ENCODE data around the gene TIMM29.
A peak's percentile ranks its signal among the peaks of the same experiment; 100 is the strongest.

TIMM29 gene

DNA sequence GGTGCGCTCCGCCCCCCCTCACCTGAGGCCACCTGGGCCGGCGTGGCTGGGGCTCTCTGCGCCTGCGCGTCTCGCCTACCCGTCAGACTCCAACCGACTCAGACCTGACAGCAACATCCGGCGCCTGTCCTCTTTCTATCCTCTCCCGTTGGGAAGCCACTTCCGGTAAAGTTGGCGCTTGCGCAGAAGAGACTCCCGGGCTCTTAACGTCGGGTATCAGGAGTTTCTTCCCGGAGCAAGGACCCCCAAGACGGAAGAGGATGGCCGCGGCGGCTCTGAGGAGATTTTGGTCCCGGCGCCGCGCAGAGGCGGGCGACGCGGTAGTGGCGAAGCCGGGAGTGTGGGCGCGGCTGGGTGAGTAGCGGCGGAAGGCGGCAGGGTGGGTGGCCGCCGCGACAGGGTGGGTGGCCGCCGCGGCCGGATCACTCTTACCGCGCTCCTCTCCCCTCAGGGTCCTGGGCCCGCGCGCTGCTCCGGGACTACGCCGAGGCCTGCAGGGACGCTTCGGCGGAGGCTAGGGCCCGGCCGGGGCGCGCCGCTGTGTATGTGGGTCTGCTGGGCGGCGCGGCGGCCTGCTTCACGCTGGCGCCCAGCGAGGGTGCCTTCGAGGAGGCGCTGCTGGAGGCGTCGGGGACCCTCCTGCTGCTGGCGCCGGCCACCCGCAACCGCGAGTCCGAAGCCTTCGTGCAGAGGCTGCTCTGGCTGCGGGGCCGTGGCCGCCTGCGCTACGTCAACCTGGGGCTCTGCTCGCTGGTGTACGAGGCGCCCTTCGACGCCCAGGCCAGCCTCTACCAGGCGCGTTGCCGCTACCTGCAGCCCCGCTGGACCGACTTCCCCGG is at the start of gene TIMM29, which contains the start of gene YIPF2:
TIMM29 (plus strand) TSS at position 249 of the 839 bp plus-strand sequence; CDS start at position 261, 12 bp downstream.
YIPF2 (minus strand) TSS at position 77 of the 839 bp plus-strand sequence. CDS start 229 bp downstream, outside the sequence.
- DNase-seq (ENCODE audit: insufficient read length, low spot score) (peak; percentile 98), FAIRE-seq (peak; percentile 94)

DNA sequence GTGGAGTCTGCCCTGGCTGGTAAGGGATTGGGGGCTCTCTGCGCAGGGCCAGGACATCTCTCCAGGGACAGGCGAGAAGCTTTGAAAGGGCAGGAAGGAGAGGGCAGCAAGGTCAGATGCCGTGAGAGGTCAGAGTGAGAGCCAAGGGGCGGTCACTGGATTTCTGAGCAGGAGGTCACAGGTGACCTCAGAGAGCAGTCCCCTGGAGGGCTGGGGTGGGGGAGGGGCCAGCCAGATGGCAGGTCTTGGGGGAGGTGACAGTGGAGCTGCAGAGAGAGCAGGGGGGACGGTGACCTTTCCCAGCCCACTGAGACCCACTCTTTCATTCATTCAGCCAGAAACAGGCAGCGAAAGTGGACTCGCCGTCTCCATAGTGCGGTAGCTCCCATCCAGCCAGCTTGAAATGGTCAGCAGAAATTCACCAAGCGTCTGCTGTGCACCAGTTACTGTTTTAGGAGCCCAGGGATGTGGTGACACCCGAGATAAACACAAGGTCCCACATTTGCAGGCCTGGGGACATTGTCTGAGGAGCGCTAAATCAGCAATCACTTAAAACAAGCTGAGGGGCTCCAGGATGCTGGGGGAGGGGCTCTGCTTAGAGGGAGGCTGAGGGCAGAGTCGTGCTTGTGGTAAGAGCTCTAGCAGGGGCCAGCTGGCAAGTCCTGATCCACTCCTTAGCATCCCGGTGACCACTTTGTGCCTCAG is 47.1 kb upstream of the TIMM29 start:
- DNase-seq (ENCODE audit: insufficient read length, low spot score) (no peak), FAIRE-seq (no peak)

DNA sequence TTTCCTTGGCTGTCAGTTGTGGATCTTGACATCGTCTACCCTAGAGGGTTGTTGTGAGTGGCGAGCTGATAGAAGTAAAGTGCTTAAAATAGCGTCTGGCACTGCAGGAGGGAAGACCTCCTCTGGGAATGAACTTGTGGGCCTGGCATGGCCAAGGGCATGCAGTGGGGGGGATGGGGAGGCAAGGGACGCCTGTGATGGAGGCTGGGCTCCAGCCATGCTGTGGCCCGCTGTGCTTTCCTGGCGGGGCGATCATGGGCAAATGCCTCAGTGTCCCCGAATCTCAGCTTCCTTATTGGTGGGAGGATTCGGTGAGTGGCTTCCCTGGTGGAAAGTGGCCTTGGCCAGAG is 46.5 kb upstream of the TIMM29 start:
- DNase-seq (ENCODE audit: insufficient read length, low spot score) (no peak), FAIRE-seq (no peak)

DNA sequence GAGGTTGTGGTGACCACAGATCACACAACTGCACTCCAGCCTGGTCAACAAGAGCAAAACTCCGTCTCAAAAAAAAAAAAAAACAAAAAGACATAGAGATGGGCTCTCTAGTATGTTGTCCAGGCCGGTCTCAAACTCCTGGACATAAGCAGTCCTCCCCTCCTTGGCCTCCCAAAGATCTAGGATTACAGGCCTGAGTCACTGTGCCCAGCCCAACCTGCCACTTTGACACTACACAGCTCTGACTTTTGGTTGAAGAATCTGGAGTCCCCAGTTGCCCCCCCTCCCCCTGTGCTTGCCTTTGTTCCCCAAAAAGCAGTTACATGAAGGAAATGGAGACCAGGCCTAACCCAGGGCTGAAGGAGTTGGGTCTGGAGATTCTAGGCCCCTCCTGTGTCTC is 44.3 kb upstream of the TIMM29 start:
- FAIRE-seq, result no peak
- DNase-seq (ENCODE audit: insufficient read length, low spot score), result no peak

DNA sequence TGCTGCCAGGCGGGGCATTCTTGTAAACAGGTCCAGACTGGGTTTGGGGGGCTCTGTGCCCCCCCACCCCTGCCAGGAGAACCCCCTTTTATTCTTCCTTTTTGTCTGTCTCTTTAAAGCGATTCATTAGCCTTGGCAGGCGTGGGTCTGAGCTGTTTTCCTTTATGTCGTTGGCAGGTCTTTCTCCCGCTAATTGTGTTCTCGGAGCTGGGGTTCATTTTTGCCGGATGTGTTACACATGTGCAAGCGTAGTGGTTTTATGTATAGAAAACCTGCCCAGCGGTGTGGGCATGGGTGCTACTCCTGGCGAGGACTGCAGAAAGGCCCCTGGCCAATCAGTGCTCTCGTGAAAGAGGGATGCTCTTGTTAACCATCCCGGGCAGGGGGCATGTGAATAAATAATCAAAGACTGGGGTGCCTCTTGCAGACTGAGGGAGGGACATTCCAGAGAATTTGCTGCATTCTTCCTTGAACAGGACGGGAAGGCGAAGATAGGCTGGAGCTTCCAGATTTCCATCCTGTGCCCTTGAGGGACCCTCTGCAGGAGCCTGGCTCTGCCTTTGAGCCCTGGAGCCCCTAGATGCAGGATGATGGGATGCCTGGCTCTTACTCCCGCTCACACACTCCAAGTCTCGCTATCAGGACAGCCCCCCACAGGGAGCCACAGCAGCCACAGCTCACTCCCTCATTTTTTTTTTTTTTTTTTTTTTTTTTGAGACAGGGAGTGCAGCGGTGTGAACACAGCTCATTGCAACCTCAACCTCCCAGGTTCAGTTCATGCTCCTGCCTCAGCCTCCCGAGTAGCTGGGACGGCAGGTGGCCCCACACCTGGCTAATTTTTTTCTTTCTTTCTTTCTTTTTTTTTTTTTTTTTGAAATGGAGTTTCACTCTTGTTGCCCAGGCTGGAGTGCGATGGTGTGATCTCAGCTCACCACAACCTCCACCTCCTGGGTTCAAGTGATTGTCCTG is 43.1 kb upstream of the TIMM29 start:
- FAIRE-seq (no peak), DNase-seq (ENCODE audit: insufficient read length, low spot score) (no peak)

DNA sequence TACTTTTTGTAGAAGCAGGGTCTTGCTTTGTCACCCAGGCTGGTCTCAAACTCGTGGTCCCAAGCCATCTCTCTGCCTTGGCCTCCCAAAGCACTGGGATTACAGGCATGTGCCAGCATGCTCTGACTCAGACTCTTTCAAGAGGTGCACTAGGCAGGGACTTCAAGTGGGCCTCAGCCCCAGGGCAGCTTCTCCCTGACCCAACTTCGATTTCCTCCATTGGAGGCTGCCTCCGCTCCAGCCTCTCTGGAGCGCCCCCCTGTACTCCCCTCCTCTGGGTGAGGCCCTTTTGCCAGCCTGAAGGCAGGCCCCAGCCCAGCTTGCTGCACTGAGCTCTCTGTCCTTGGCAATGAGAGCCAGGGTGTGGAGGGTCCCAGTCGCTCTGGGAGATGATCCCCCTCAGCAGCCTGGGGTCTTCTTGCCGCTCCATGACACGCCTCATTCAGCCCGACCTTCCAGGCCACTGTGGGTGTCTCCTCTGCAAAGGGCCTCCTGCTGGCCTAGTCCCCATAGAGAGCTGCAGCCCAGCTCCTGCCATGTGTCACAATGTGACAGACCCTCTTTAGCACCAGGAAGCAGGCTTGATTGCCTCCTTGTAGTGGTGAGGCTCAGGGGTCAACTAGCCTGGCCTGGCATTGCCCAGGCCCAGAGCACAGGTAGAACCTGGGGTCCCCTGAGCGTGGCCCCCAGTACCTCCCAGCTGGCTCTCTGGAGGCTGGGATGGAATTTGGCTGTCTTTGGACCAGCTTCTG is 40.8 kb upstream of the TIMM29 start:
- FAIRE-seq, result no peak
- DNase-seq (ENCODE audit: insufficient read length, low spot score), result no peak

DNA sequence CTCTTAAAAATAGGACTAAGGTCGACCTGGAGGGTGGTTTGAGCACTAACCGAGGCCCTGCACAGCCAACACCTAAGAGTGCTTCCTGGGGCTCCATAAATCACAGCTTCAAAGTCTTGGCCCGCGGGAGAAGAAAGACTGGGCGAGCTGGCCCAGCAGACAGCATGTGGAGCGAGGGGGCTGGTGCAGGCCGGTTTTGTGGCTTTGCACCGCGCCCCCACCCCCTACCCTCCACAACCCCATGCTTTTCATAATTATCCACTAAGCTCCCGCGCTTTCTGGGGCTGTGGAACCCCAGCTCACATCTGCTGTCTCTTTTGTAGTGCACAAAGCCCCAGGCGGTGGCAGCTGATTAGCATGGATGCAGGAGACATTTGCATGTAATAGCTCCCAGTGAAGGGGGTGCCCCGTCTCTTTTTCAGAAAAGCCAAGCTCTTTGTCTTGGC is 40.2 kb upstream of the TIMM29 start:
- FAIRE-seq (no peak), DNase-seq (ENCODE audit: insufficient read length, low spot score) (no peak)

DNA sequence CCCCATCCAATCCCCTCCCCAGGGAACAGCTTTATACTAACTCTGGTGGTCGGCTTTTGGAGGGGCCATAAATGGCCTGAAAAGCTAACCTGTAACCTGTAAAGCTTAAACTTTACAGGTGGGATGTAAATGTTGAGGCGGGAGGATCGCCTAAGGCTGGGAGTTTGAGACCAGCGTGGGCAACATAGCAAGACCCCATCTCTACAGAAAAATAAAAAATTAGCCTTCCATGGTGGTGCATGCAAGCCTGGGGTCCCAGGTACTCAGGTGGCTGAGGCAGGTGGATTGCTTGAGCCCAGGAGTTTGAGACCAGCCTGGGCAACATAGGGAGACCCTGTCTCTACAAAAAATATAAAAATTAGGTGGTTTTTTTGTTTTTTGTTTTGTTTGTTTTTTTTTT is 38.7 kb upstream of the TIMM29 start:
- no peak for FAIRE-seq
- no peak for DNase-seq (ENCODE audit: insufficient read length, low spot score)

DNA sequence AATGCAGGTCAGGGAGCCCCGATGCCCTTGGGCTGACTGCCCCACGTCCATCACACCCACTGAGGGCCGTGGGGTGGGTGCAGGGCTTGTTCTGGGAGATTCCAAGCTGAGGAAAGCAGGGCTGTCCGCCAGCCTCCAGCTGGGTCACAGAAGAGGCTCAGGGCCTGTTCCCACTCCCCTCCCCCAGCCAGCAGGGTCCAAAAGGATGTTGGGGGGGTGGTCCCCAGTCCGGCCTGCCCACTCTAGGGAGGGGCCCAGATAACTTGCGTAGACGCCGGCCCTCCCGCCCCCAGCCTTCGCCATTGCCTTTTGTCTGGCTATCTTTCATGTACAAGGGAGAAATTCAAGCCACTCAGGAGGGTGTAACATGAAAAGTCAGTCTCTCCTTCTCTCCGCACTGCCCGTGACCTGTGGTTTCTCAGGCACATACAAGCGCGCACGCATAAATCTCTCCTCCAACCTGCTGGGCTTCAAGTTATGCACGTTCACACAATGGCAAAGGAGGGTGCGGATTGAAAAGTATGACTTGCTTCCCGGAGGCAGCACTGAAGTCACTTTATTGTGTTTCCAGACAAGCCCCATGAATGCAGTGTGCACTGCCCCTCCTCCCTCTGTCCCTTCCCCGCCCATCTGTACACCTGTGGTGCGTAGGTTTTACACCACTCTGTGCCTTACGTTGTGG is 37.1 kb upstream of the TIMM29 start:
- DNase-seq (ENCODE audit: insufficient read length, low spot score), result no peak
- FAIRE-seq, result no peak

DNA sequence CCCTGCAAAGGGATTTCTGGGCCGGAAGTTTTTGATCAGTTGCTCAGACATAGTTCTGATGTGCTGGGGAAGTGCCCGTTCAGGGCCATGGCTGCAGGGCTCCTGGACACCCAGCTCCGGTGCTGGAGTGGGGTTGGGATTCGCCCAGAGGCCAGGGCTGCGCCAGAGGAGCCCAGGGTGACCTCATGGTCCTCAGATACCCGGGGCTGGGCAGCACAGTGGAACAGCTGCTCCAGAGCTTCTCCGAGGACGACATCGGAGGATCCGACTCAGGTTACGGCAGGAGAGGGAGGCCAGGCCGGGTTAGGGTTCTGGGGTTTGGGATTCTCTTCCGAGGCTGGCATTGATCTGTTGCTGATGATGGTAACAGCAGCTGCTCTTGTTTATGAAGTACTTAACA is 36.4 kb upstream of the TIMM29 start:
- DNase-seq (ENCODE audit: insufficient read length, low spot score) (no peak), FAIRE-seq (no peak)

DNA sequence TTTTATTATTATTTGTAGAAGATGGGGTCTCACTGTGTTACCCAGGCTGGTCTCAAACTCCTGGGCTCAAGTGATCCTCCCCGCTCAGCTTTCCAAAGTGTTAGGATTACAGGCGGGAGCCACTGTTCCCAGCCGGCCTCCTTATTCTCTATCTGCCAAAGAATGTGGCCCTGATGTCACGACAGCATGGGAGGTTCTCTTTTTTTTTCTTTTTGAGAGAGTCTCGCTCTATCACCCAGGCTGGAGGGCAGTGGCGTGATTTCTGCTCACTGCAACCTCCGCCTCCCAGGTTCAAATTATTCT is 33.7 kb upstream of the TIMM29 start:
- no peak for DNase-seq (ENCODE audit: insufficient read length, low spot score)
- FAIRE-seq, result no peak

DNA sequence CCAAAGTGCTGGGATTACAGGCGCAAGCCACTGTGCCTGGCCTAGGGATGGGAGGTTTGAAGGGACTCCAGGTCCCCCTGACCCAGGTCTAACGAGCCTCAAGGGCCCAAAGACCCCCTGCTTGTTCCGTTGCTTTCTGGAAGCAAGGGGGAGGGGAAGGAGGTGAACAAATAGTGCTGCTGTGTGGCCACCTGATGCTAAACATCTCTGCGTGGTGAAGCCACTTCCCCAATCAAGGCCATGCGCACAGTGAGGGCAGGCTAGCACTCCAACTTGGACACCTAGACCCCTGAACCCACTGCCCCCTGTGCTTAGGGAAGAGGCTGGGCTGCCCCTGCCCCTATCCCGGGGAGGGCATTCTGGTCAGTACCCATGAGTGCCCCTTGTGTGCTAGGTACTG is 33.2 kb upstream of the TIMM29 start:
- FAIRE-seq, result no peak

DNA sequence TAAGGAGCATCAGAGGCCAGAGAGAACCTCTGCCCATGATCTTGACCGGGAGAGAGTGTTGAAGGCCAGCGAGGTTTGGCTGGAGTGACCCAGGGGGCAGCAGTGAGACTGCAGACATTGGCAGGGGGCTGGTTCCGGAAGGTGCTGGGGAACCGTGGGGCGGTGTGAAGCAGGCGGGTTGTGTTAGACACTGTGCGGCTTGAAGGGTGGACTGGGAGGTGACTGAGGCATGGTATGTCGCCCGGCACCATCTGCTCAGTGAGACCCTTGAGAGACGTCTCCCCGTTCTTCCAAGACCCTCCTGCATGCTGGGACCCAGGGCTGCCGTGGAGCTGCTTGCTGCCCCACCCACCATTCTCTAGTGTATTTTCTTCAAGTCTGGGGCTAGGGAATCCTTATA is 32.7 kb upstream of the TIMM29 start:
- DNase-seq (ENCODE audit: insufficient read length, low spot score) (no peak), FAIRE-seq (no peak)

More for the DNA sequence above, 33.2 kb upstream of the TIMM29 start:
- no peak for DNase-seq (ENCODE audit: insufficient read length, low spot score)

DNA sequence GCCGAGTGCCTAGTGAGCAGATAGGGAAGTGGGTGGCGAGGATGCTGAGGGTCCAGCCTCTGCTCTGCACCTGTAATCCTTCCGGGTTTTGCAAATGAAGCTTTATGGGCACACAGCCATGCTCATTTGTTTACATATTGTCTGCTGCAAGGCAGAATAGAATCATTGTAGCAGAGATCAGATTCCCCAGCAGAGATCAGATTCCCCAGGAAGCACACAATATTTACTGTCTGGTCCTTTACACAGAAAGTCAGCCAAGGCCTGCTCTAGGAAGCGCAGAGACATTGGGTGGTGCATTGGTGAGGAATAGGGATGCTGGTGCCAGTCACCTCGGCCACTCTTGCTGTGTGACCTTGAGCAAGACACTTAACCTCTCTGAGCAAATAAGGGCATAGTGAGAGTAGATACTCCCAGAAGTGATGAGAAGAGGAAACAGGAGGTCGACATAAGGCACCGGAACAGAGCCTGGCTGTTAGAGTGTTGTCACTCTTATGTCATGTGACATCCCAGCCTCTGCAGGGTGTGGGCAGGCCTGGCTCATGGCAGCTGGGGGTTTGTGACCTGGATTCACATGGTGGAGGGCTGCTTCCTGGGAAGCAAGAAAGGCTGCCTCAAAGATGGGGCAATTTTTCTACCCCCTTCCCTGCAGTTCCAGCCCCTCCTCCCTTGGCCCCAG is 31.6 kb upstream of the TIMM29 start:
- FAIRE-seq (no peak), DNase-seq (ENCODE audit: insufficient read length, low spot score) (no peak)

DNA sequence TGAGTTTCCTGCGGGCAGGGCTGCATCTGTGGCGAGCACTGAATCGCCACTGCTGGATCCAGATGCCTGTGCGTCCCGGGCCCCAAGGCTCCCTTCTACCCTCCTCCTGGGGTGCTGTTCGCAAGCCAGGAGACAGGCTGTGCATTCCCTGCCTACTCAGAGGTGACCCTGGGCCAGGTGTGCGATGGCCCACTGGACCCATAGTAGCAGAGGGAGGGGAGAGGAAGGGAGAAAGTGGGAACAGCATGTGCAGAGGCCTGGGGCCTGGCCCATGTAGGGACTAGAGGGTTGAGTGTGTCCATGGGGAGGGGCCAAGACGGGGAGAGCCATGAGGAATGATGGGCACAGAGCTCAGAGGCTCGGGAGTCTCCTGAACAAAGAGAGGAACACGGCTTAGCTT is 30.0 kb upstream of the TIMM29 start:
- no peak for FAIRE-seq

DNA sequence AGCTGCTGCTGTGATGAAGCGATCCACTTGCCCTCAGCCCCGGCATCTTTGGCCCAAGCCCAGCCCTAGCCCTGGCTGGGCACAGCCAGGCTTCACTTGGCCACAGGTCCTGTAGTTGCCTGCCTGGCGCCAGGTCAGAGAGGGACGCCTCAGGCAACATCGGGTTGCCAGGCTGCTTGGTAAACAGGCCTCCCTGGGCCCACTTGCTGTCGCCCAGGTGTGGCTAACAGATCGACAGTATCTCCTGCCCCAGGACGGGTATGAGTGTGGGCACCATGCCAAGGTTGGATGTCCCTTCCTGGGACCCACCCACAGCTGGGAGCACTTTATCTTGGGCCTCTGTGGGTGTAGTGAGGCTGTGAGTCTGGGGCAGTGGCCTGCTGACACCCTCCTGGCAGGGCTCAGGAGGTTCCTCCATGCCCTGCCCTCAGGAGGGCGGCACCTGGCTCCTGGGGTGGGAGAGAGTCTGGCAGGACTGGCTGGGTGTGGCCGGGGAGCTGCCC is 29.4 kb upstream of the TIMM29 start:
- no peak for FAIRE-seq

More for the DNA sequence above, 30.0 kb upstream of the TIMM29 start:
- DNase-seq (ENCODE audit: insufficient read length, low spot score), result no peak

DNA sequence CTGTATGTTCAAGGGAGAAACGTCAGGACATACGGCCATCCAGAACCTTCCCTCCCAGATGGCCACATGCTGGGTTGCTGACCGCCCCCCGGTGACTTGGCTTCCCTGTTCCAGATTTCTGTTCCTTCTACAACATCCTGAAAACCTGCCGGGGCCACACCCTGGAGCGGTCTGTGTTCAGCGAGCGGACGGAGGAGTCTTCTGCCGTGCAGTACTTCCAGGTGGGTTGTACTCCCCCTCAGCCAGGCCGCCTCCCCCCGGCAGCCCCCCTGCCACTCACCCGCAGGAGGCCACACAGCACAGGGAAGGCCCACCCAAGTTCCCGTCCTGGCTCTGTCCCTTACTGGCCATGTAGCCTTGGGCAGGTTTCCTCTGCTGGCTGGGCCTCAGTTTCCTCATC is 20.7 kb upstream of the TIMM29 start:
- DNase-seq (ENCODE audit: insufficient read length, low spot score) (no peak), FAIRE-seq (no peak)

More for the DNA sequence above, 29.4 kb upstream of the TIMM29 start:
- DNase-seq (ENCODE audit: insufficient read length, low spot score), result no peak

DNA sequence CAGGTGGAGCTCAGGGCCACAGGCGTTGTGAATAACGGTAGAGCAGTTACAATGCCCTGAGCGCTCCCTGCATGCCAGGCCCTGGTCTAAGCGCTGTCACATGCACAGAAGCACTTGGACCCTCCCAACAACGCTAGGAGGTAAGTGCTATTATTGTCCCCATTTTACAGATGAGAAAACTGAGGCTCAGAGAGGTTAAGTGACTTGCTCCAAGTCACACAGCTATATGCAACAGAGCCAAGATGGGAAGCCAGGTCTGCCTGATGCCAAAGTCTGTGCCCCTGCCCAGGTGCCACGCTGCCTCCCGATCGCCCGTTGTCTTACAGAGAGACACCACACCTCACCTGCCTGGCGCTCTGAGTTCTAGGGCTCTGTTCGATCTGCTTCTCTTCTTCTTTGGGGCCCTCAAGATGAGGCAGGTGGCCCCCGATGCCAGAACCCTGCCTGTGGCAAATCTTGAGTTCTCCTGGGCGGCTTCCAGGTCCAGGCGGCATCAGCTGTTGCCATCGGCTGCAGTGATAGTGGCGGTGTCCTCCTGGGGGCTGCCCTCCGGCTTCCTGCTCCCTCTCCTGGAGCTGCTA is 20.1 kb upstream of the TIMM29 start:
- FAIRE-seq (no peak), DNase-seq (ENCODE audit: insufficient read length, low spot score) (no peak)
